ENCODE results near the gene DNAJB11.

Gene DNAJB11

DNA sequence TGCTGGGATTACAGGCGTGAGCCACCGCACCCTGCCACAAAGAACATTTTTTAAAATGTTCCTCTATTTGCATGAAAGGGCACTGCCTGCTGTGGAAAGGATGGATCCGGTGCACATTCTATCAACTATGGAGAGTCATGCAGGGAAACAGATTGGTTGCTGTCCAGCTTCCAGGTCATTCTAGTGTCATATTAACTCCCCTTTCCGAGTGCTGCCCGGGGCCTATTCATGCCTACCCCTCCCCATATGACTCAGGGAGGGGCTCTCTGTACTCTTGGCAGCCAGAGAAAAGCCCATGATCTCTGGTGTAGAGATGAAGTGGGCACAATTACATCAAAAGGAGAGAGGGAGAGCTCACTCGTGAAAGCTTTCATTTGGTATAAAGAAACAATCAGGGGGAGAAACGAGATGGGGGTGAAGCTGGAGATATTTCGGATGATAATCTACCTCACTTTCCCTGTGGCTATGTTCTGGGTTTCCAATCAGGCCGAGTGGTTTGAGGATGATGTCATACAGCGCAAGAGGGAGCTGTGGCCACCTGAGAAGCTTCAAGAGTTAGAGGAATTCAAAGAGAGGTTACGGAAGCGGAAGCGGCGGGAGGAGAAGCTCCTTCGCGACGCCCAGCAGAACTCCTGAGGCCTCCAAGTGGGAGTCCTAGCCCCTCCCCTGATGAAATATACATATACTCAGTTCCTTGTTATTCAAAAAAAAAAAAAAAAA lies 26.2 kb downstream of the DNAJB11 start:
- DNase-seq (ENCODE audit: low spot score): no peak

DNA sequence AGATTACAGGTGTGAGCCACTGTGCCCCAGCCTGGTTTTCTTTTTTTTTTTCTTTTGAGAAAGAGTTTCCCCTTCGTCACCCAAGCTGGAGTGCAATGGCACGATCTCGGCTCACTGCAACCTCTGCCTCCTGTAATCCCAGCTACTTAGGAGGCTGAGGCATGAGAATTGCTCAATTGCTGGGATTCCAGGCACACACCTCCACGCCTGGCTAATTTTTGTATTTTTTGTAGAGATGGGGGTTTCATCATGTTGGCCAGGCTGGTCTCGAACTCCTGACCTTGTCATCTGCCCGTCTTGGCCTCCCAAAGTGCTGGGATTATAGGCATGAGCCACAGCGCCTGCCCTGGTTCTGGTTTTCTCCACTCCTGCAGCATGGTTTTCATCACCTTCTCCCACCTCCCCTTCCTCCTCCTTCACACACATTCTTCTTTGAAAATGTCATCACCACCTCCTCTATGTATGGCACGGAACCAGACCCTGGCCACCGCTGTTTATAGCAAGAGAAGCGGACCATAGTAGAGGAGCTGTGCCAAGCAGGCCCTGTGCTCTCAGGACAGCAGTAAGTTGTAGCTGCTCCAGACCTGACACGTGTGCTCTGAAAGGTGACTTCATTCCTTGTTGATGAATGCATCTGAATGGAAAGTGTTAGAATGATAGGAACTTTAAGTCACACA lies 27.7 kb downstream of the DNAJB11 start:
- no peak for DNase-seq (ENCODE audit: low spot score)

DNA sequence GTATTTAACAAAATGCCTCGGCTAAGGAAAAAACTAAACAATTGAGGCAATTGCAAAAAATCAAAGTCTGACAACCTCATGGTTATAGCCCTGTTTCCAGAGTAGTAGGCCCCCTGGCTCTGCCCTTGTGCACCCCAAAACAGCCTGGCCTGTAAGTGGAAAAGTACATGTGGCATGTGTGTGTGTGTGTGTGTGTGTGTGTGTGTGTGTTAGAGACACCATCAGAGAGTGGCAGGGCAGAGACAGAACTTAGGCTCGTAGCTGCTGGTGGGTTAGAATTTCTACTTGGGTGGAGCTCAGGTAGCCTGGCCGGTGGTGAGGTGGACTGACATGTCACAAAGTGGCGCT lies 28.2 kb downstream of the DNAJB11 start:
- DNase-seq (ENCODE audit: low spot score): no peak

DNA sequence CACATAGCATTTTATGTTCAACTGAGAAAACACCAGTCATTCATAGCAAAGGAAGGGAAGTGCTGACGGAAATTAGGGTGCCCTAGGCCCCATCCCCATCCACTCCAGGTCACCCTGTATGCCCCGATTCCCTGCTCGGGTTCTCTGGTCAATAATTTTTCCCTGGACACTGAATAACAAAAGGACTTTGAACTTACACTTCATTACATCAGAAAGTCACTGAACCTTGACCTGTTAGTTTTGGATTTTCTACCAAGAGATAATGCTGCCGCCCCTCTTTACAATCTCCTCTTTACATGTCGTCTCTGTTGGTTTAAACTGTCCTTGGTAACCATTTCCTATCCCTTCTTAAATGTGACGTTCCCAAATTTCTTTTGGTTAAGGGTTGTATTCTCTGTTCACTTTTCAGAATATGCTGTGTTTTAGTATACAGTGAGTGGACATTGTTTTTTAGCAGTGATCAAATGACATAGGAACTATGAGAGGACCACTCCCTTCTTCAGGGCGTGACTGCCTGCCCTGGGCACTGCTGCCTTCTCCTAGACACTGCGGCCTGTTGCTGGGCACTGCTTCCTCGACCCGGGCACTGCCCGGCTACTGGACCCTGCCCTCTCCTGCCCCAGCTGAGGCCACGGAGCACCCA lies 28.7 kb downstream of the DNAJB11 start:
- no peak for DNase-seq (ENCODE audit: low spot score)

DNA sequence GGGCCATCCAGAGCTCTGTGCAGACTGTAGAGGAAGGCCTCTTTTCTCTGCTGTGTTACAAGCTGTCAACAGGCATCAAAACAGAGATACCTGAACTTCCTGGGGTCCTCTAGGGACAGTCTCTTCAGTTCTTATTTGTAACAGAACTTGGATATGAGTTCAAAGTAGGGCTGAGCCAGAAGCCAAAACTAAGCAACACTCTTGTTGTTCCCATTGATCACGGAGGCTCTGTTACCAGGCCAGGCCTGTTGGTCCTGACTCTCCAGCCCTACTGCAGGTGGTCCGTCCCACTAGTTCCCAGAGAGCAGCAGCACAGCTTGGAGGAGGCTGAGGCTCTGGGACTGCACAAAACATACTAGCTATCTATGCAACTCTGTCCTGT lies 29.3 kb downstream of the DNAJB11 start:
- no peak for DNase-seq (ENCODE audit: low spot score)

DNA sequence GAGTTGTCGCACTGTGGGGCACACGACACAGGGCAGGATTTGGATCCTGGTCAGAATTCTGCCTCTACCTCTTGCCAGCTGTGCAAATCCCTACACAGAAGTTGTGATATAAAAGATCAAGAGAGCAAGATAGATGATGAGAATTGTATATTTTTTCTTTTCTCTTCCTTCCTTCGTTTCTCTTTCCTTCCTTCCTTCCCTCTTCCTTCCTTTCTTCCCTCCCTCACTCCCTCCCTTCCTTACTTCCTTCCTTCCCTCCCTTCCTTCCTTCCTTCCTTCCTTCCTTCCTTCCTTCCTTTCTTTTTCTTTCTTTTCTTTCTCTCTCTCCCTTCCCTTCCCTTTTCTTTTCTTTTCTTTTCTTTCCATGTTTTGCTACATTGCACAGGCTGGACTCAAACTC lies 30.4 kb downstream of the DNAJB11 start:
- no peak for DNase-seq (ENCODE audit: low spot score)

DNA sequence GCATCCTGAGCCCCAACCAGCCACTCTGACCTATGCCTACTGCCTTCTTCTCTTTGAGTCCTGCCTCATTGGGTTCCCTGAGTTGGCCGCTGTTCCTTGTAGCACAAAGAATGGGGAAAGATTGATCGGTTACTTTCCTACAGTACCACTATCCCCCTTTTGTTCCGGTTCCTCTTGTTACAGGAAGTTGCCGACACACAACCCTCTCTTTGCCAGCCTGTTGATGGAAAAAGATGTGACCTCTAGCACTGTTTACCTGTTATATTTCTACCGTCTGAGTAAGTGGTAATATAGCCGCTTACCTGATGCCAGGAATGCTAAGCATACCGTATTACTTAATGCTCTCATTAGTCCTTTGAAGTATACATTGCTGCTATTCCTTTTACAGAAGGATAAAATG lies 32.6 kb downstream of the DNAJB11 start:
- no peak for DNase-seq (ENCODE audit: low spot score)

DNA sequence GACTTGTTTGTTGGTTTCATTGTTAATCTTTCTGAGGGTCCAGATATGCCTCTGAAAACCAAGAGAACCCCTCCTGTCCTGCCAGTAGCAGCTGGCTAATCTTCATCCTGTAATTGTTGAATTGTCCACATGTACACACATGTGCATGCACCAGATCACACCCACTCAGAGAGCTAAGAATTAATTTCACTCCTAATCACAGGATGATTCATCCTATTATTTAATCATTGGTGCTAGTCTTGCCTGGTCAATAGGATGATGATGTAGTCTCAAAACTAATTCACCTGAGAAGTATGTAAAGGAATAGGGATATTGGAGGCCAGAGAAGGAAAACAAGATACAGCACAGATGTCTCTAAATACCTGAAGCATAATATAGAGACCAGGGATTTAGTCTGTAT lies 34.6 kb downstream of the DNAJB11 start:
- no peak for DNase-seq (ENCODE audit: low spot score)

DNA sequence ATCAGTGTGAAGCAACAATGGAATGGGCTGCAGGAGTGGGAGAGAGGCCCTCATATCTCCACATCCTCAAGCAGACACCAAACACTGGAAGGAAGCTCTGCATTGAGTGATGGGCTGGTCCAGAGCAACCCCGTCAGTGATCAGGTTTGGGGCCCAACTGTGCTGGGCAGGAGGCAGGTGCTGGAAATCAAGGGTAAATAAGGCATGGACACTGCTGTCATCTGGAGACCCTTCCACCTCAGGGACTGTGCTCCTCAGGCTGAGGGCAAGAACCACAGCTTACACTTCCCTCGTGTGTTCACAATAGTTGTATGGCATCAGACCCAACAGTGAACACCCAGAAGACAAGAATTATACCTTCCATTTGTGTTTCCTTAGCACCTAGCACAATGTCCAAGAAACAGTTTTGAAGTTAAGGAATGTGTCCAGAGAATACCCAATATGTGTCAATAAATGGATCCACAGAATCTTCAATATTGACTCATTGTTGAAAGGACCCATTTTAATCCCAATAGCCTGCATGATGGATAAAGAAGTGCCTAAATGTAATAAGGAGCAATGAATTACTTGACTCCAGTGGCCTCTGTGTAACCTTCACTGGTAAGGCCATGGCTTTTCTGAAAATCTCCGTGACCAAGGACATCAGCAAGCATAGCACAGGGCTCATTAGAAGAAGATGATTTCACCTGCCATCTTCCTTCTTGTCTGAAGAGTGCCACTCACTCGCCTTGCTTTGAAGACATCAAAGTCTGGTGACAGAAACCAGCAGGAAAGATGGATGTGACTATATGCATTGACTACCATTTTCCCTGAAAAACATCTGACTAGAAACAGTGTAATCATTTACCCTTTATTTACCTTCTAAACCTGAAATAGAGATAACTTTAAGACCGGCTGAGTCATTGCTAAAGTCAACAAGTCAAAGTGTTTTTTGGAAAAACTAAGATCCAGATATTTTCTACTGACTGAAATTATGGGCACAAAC lies 35.3 kb downstream of the DNAJB11 start:
- DNase-seq (ENCODE audit: low spot score): no peak

DNA sequence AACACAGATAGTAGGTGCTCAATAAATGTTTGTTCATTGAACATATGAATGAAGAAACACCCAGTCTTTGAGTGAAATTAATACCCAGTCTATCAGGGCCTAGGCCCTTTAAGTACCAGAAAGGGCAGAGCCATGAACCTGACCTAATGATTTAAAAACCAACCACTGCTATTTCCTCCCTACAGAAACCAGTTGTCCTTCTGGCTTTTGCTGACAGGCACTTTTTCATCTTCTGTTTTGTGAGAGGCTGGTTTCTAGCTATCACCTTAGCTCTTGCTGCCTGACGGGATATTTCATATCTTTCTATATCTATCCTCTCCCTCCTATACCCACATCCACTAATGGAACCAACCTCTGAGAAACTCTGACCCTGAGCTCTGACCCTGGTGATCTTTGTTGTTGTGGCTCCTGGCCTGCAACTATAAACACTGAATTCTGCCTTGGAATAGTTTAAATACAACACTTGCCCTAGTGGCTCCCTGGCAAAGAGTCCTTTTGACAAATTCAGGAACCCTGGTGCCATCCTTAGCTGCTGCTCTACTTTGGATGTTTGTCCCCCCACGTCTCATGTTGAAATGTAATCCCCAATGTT lies 38.2 kb downstream of the DNAJB11 start:
- DNase-seq (ENCODE audit: low spot score): no peak

DNA sequence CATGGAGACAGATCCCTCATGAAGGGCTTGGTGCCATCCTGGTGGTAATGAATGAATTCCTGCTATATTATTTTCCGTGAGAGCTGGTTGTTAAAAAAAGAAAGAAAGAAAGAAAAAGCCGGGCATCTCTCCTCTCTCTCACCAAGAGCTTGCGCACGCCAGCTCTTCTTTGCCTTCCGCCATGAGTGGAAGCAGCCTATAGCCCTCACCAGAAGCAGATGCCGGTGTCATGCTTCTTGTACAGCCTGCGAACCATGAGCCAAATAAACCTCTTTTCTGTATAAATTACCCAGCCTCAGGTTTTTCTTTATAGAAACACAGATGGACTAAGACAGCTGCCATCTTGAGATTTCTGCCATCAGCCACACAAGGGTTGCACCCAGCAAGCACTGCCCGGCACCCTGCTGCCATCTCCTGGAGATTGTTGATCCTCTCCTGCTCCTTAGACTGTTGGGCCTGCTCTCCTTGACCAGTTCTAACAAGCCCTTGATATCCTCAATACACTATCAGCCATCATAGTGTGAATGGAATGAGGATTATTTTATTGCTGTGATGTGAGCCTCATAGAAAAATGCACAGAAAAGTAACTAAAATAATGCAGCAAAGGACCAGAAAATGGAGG lies 38.8 kb downstream of the DNAJB11 start:
- DNase-seq (ENCODE audit: low spot score): no peak

DNA sequence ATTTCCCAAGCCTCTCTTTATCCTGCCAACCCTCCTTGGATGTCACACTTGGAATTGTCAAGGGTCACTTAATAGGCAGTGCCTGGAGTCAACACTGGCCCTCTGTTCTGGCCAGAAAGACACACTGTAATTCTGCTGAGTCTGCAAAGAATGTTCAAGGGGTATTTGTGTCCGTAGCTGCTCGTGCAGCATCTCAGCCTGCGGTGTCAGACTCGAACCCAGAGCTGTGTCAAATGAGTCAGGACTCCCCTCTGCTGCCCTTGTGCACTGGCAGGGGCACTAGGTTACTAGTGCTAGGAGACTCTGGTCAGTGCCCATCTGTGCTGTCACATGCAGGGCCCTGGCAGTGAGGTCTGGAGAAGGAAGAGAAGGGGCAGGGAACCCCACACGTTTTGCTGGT lies 41.5 kb downstream of the DNAJB11 start:
- DNase-seq (ENCODE audit: low spot score): no peak

DNA sequence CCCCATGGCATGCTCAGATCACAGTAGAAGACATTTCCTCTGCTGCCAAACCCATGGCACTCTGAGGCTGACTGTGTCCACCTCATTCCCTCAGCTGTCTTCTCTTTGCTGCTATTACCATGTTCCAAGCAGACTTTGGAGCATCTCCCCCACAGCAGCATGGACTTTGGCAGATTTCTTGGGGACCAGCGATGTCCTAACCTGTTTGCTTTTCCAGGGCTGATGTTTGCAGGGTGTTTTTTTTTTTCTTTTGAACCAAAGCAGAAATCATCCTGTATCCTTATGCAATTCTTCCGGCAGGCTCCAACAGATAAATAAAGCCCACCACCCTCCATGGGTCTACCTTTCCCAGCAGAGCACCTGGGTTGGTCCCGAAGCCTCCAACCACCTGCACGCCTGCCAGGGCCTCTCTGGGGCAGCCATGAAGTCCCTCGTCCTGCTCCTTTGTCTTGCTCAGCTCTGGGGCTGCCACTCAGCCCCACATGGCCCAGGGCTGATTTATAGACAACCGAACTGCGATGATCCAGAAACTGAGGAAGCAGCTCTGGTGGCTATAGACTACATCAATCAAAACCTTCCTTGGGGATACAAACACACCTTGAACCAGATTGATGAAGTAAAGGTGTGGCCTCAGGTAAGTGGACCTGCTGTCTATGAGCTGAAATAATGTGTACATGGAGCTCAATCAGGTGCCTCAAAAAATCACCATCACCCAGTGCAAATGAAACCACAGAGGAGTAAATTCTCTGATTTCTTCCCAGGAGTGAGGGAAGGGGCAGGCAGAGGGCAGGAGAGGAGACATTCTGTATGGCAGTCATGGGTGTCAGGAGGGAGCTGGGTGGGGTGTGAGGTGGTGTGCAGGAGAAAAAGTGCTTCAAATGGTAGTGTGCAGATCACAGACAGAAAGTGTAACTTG lies 42.5 kb downstream of the DNAJB11 start, which contains the start of gene AHSG:
TSS of gene AHSG (plus strand) at position 340 of the 916 bp plus-strand sequence. CDS start at position 422, 82 bp downstream.
- DNase-seq (ENCODE audit: low spot score): no peak

DNA sequence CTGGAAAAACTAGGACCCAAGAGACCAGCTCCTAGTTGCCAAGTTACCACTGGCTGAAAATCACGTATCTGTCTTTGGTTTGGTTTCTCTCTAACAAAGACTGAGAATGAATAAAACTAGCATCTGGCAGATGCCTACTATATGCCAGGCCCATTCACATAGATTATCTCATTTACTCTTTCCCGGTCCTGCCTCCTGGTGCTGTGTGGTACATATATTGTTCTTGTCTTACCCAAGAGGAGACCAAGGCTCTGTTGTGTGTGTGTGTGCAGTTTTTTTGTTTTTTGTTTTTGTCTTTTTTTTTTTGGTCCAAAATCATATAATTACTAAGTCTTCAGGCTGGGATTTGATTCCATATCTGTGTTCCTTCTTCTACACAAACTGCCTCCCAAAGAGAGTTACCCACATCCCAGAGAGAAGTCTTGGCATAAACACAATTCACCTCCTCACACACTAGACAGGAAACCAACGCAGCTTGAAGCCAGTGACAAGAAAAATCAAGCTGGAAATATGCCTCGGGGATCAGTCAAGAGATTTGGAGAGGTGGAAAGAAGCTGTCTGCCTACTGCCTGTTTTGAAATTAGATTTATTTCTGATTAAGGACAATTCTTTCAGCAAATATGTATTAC lies 43.2 kb downstream of the DNAJB11 start:
- no peak for DNase-seq (ENCODE audit: low spot score)

DNA sequence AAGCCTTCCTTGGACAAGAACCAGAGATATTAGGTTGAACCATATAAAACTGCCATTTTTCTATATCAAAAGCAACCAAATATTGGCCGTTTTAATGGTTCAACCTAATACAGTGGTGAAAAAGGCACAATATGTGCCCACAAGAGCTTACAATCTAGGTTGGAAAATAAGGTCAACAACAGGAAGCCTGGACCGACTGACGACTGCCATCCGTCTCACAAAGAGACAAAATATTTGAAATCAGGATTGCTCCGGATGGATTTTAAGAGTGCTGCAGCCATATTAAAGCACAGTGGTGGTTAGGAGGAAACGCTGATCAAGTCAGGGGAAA lies 43.7 kb downstream of the DNAJB11 start:
- no peak for DNase-seq (ENCODE audit: low spot score)

DNA sequence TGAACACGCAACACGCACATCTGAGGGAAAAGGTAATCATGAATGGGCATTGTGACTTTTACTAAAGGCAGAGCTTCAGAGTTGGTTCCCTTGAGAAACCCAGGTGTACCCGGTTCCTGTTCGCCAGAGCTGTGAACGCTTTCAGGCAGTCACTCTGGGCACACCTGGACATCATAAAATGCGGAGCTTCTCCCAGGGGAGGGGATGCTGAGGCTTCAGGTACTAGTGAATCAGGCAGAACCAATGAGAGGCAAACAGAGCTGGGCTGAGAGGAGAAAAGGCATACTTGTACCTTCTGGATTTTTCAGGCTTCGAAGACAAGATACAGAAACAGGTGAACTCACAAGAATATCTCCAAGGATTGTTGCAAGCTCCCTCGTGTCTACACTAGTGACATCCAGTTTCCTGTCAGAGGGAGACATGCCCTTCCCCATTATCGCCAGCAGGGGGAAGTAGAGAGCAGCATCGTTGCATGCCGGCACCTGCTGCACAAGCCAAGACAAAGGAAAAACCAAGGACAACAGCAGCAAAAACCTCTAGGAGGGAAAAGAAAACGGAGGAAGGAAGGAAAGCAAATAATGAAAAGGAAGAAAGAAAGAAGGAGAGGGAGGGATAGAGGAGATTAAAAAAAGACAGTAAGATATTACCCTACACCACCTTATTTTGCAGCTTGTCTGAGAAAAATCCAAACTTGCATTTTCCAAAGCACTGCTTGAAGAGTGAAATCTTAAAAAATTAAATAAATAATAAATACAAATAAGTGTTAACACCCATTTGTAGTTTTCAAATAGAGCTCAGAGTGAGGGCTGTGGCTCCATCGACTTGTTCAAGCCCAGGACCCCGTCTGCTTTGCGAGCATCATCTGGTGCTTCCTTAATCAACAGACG lies 44.3 kb downstream of the DNAJB11 start:
- peak; percentile 95 for DNase-seq (ENCODE audit: low spot score)

DNA sequence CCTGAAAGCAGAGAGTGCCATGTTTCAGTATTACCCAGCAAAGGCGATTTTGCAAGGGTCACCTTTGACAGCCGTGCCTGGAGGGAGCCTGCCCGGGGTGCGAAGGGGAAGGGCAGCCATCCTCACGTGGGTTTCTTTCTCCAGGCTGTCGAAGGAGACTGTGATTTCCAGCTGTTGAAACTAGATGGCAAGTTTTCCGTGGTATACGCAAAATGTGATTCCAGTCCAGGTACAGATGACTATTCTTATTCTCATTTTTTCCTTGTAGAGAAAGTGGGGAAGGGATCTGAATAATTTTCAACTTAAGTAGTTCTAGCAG lies 45.7 kb downstream of the DNAJB11 start:
- no peak for DNase-seq (ENCODE audit: low spot score)

DNA sequence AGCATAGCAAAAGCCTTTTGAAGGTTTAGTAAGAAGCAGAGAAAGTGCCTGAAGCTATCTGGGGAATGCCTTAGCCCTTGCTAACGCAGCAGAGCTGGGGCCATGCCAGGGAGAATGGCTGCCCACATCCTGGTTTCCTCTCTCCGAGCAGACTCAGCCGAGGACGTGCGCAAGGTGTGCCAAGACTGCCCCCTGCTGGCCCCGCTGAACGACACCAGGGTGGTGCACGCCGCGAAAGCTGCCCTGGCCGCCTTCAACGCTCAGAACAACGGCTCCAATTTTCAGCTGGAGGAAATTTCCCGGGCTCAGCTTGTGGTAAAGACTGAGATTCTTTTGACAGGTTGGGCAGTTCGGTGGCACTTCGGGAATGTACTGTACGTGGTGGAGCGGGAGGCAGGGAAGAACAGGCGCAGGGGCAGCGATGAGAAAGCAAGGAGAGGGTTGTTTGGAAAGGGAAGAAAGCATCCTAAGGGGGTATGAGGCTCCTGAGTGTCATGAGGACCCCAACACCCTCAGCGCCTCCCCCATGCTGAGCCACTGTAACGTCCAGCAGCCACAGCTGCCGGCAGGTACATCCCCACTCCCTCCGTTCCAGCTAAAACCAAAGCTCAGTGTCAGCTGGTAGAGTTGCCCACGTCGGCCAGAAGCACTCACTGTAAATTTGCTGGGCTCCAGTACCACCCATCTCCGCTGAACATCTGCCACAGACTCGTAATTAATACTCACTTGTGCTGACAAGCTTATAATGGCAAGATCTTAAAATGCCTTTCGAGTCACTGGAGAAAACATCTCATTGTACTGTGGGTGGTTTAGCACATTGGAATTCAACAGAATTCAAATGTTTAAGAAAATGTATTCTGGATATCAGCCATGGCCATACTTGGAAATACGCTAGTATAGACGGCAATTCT lies 46.8 kb downstream of the DNAJB11 start:
- peak; percentile 99 for DNase-seq (ENCODE audit: low spot score)
